GM20000 (cell line): ENCODE data around the gene SLC30A5.
"Not testable (repeated sequence)": the region's sequence is repeated elsewhere in the genome, so short reads cannot be mapped to it uniquely, and the experiment has no call there.

Experiments used
- DNase-seq: peaks from one replicate; pipeline ENCODE4 v3.0.0; 2012; ENCODE audit warnings: low spot score
- CTCF ChIP-seq: IDR thresholded peaks from 2 replicates; pipeline ENCODE4 v1.5.1; 2012; ENCODE audit warnings: mild to moderate bottlenecking, control low read depth; ENCODE audit errors: extremely low read depth, missing control alignments

Gene SLC30A5

GRCh38 chr5:69136293-69136692, 42.5 kb downstream of the SLC30A5 start:
- peak; percentile 54 for DNase-seq
- TF ChIP-seq CTCF = no peak

- DNase-seq = not testable (repeated sequence)
These were observed 43.4 kb downstream of the SLC30A5 start for GRCh38 chr5:69137208-69137607.

- TF ChIP-seq CTCF = no peak
- DNase-seq = no peak
These were observed 44.0 kb downstream of the SLC30A5 start for GRCh38 chr5:69137807-69138206.

GRCh38 chr5:69138766-69139165, 45.0 kb downstream of the SLC30A5 start:
- TF ChIP-seq CTCF = no peak
- no peak for DNase-seq

GRCh38 chr5:69140239-69140638, 46.4 kb downstream of the SLC30A5 start:
- not testable (repeated sequence) for DNase-seq

GRCh38 chr5:69140827-69141226, 47.0 kb downstream of the SLC30A5 start:
- no peak for DNase-seq
- TF ChIP-seq CTCF = no peak

GRCh38 chr5:69148576-69148975, 54.8 kb downstream of the SLC30A5 start:
- DNase-seq = not testable (repeated sequence)

GRCh38 chr5:69148981-69149675, 55.3 kb downstream of the SLC30A5 start:
- TF ChIP-seq CTCF = no peak
- DNase-seq = no peak

- no peak for TF ChIP-seq CTCF
- no peak for DNase-seq
These were observed 55.8 kb downstream of the SLC30A5 start for GRCh38 chr5:69149676-69150010.
